IPS-NIHi7 (cell line): ENCODE results near the gene ZNF331.
"Not testable (repeated sequence)": the region's sequence is repeated elsewhere in the genome, so short reads cannot be mapped to it uniquely, and the experiment has no call there.

Experiments used
- DNase-seq: peaks from one replicate; pipeline ENCODE4 v3.0.0; 2012; ENCODE audit warnings: mixed read lengths; ENCODE audit errors: extremely low spot score

ZNF331 gene

DNA sequence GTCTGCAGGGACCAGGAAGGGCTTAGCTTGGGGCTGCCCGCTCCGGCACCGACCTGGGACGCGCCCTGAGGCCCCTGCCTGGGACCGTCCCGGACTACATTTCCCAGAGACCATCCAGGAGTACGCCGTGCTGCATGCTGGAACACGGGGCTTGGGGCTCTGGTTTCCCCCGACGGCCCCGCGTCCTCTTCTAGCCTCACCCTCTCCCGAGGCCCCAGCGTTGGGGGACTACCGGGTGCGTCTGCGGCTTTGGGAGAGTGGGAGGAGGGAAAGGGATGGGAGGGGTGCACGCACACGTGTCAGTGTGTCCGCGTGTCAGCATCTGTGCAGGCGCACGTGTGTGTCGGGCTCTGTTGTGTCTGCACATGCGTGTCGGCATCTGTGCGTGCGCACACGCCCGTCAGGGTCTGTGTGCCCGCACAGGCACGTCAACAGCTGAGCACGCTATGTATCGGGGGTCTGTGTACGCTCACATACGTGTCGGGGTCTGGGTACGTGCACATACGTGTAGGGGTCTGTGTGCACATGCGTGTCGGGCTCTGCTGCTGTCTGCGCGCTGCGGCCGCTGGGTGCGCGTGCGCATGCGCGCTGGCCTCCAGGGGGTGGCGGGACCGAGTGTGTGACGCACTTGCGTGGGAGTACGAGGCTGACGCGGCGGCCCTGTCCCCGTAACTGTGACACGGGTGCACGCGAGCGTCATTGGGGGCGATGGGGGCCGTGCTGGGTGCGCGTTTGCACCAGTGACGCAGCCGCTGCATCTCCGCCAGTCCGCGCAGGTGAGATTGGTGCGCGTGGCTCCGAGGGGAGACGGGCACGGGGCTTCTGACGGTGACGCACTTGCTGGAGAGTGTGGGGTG lies at the start of gene ZNF331:
ZNF331 (plus strand) TSS at position 625 of the 857 bp plus-strand sequence. CDS start 31,232 bp downstream, outside the sequence.
- peak; percentile 70 for DNase-seq

DNA sequence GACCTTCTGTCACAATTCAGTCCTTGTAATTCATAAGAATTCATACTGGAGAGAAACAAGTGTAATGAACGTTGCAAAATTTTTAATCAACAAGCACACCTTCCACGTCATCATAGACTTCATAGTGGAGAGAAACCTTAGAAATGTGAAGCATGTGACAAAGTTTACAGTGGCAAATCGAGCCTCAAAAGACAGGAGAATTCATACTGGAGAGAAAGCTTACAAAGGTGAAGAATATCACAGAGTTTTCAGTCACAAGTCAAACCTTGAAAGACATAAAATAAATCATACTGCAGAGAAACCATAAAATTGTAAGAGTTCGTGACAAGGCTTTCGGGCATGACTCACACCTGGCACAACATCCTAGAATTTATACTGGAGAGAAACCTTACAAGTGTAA lies 45.8 kb upstream of the ZNF331 start:
- DNase-seq: no peak

DNA sequence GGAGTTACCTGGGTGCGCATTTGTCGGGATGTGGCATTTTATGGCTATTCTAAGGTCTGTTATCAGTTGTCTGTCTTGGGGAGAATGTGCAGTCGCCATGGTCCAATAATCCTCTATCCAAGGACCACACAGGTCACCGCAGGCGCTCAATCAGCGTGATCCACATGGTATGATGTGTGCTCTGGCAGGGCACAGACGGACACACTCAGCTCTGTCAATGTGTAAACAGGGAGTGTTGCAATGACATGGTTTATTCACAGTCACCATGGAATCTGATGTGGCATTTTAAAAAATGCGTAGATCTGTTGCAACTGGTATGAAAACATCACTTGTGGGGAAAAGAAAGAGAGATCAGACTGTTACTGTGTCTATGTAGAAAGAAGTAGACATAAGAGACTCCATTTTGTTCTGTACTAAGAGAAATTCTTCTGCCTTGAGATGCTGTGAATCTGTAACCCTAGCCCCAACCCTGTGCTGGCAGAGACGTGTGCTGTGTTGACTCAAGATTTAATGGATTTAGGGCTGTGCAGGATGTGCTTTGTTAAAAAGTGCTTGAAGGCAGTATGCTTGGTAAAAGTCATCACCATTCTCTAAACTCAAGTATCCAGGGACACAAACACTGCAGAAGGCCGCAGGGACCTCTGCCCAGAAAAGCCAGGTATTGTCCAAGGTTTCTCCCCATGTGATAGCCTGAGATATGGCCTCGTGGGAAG lies 40.5 kb upstream of the ZNF331 start:
- not testable (repeated sequence) for DNase-seq

DNA sequence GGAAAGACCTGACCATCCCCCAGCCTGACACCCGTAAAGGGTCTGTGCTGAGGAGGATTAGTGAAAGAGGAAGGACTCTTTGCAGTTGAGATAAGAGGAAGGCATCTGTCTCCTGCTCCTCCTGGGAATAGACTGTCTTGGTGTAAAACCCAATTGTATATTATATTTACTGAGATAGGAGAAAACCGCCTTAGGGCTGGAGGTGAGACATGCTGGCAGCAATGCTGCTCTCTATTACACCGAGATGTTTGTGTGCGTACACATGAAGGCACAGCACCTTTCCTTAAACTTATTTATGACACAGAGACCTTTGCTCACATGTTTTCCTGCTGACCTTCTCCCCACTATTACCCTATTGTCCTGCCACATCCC lies 39.9 kb upstream of the ZNF331 start:
- not testable (repeated sequence) for DNase-seq

DNA sequence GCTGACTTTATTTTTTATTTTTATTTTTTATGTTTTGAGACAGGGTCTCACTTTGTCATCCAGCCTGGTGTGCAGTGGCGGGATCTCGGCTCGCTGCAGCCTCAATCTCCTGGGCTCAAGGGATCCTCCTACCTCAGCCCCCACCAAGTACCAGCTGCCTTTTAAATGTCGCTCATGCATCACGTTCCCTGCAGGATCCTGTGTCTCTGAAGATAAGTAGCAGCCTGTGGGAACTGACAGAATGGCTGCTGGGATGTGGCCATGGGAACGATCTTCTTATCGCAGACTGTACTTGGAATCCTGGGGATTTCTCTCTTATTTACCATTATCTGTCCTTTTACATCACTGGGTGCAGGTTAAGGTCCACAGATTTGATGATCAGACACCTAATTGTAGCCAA lies 34.8 kb upstream of the ZNF331 start:
- not testable (repeated sequence) for DNase-seq

DNA sequence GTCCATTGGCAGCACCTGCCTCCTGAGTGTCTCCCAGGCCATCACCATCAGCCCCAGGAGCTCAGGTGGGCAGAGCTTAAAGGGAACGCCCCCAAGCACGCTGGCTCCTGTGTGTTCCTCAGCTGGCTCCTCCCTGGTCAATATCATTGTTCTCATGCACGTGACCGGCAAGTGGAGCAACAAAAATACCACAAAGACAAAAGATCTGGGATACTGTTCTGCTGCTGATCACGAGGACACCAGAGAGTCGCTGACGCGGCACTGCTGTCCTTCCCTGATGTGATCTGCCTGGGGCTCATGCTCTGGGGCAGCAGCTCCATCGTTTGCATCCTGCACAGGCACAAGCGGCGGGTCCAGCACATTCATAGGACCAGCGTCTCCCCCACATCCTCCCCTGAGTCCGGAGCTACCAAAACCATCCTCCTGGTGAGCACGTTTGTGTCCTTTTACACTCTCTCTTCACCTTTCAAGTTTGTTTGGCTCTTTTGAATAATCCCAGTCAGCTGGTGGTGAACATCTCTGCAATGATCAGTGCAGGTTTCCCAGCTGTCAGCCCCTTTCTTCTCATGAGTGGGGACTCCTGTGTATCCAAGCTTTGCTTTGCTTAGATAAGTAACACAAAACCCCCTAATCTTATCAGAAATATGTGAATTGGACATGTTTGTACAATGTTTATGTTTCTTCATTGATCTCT lies 34.1 kb upstream of the ZNF331 start:
- DNase-seq: not testable (repeated sequence)

DNA sequence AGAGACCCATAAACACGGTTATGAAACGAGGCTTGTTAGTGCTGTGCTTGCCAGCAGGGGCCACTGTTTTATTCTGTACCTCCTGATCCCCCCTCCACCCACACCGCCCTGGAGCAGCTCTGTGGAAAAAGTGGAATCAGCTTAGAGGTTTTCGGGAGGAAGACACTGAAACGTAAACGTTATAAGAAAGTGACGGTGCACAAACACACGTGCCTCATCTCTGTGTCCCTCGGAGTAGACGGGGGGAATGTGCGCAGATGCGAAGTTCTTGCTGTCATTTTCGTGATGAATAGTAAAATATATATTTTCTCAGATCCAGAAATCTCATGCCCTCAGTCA lies 33.6 kb upstream of the ZNF331 start:
- not testable (repeated sequence) for DNase-seq

DNA sequence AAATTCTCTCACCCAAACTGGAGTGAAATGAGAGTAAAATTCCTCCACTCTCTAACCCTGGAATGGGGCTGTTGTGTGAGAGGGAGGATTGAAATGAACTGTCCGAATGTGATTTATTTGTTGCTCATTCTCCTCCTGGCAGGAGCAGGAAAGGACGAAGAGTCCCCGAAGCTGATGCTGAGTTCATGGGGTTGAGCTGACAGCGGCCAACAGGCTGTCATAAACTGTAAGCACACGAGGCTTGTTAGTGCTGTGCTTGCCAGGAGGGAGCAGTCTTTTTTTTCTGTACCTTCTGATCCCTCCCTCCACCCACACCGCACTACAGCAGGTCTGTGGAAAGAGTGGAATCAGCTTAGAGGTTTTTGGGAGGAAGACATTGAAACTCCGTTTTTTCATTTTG lies 33.1 kb upstream of the ZNF331 start:
- no peak for DNase-seq

DNA sequence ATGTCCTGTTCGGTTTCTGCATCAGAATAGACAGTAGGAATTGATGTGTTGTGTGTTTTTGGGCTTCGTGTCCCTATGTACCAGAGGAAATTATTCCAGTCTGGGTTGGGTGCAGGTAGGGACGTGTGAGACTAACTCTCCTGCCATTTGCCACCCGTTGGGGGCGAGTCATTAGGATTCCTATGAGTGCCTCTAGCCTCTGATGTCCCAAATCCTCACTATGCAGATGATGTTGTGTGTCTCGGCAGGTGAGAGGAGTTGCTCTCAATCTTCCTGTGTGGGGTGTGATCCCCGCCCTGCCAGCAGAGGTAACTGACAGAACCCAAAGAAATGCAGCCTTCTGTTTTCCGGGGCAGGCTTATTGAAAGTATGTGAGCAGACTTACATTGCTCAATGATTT lies 31.2 kb upstream of the ZNF331 start:
- no peak for DNase-seq

DNA sequence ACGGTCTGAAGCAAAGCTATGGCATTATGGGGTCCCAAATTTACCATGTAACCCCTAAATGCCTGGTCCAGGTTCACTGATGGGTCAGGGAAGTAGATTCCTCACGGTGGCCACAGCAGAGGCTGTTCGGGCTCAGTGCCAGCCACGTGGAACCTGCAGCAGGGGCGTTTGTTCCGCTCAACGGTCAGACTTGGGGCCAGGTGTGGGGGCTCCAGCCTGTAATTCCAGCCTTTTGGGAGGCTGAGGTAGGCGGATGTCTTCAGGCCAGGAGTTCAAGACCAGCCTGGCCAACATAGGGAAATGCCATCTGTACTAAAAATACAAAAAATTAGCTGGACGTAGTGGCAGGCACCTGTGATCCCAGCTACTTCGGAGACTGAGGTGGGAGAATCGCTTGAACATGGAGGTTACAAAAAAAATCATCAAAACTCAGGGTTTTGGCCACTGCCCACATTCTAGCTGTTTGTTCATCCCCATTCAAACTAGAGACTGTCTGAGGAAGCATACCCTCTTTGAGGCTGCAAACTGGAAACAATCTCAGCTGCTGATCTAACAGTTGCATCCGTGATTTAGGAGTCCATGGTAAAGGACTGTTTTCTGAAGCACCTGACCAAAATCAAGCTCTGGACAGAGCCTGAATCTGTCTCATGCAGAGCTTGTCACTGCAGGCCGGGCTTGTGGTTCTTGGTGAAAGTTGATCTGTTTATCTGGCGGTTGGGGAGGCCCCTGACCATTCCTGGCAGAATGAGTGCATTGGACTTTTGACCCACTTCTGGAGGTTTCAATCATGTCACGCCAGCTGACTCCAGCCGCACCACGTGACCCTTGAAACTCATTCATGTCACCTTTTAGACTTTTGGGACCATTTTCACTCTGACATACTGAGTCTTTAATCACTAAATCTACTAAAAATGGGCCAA lies 30.2 kb upstream of the ZNF331 start:
- DNase-seq: no peak

DNA sequence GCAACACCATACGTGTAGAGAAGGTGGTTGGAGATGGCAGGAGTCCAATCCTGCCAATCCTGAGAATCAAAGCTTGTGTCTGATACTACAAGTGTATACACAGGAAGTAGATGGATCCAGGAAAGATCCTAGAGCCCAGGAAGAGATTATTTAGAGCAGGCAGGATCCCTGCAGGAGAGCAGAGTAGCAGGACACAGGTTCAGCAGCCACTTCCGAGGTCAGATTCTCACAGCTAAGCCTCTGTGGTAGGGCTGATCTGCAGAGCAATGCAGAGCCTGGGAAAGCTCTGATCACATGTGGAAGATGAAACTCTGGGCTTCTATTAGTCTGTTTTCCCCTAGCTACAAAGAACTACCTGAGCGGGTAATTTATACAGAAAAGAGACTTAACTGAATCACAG lies 28.5 kb upstream of the ZNF331 start:
- no peak for DNase-seq

DNA sequence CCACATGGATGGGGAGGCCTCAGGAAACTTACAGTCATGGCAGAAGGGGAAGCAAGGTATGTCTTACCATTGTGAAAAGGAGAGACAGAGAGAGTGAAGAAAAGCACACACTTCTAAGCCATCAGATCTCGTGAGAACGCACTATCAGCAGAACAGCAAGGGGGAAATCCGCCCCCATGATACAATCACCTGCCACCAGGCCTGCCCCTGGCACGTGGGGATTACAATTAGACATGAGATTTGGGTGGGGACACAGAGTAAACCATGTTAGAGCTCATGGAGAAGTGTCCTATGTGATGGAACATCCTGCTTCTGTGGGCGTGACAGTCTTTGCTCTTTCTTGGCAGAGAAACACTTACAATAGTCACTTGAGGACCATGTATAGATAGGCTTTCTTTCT lies 28.1 kb upstream of the ZNF331 start:
- DNase-seq: no peak

DNA sequence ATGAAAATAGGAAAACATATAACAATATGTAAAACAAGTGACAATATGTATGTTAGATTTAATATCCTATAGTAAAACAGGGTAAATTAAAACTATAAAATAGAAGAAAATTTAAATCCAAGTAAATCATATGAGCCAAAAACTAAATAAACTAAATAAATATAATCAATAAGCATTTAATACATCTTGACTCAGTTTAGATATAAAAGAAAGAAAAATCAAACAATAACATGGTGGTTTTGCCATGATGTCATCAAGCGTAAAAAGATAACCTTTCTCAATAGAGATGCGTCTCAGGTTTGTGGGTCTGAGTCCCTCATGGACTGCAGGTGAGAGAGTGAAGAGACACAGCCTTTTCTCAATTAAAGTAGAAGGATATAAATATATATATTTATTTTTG lies 26.6 kb upstream of the ZNF331 start:
- DNase-seq: no peak

DNA sequence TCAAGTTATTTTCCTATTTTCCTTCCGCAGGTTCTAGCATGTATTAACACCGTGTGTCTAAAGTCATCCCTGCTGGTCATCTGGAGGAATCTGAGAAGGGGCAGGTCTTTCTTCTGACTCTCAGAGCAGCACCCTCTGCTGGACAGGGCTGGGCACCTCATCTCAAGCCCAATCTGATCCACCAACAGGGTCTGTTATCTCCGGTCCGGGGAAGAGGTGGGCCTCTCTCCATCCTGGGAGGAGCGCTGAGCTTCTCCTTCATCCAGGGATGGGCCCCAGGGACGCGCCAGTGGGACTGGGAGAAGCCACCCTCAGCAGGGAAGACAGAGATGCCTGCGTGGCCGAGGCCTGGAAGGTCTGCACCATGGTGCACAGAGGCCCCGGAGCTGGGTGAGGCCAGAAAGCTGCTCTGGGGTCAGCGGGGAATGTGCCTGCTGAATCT lies 26.0 kb upstream of the ZNF331 start:
- peak; percentile 86 for DNase-seq

DNA sequence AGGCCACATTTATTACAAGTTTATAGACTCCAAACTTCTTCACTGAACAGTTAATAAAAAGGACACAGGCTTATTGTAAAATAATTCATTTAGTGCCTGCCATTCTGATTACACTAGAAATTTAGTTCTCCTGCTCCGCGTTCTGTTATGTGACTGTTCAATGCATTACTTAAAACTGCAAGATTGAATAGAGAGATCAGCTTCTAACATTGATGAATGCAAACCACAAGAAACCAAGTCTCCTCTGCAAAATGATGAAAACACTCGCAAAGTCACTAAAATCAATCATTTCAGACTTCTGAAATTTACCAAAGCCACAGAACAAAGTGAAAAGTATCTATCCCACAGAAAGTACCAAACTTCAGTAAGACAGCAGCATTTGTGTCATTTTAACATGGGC lies 22.9 kb upstream of the ZNF331 start:
- DNase-seq: not testable (repeated sequence)

DNA sequence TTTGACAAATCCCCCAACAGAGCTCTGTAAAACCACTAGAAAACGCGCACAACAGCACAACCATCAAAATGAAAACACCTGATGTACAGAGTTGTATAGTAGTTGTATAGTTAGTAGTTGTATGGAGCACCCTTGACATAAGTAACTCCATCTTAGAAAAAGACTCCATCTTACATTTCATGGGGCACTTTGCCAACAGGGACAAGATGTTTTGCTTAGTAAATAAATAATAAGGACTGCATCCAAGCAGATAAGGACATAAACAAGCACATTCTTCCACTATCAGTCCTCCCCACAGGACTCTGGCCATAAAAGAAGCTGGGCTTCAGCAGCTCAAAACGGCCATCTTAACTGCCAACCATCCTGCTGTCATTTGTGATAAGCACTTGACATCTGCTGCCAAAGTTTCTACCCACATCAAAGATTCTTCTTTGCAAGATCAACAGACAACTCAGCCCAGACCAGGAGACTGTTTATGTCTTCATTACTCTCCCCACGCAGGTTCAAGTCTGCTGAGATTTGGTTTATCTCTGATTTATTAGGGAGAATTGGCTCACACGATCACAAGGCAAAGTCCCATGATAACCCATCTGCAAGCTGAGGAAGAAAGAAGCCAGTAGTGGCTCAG lies 20.7 kb upstream of the ZNF331 start:
- DNase-seq: no peak

DNA sequence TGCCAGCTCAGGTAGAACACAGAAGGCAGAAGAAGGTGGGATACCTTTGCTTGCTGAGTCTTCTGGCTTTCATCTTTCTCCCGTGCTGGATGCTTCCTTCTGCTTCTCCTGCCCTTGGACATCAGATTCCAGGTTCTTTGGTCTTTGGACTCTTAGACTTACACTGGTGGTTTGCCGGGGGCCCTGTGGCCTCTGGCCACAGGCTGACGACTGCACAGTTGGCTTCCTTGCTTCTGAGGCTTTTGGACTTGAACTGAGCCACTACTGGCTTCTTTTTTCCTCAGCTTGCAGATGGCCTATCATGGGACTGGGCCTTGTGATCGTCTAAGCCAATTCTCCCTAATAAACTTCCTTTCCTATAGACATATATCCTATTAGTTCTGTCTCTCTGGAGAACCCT lies 19.8 kb upstream of the ZNF331 start:
- no peak for DNase-seq

DNA sequence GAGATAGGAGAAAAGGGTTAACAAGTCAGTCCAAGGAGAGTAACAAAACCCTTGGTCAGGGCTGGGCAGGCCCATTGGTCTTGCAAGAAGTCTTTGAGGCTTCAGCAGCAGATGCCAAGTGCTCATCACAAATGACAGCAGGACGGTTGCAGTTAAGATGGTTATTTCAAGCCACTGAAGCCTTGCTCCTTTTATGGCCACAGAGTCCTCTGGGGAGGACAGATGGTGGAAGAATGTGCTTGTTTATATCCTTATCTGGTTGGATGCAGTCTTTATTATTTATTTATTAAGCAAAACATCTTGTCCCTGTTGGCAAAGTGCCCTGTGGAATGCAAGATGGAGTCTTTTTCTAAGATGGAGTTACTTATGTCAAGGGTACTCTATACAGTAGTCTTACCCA lies 19.2 kb upstream of the ZNF331 start:
- no peak for DNase-seq

DNA sequence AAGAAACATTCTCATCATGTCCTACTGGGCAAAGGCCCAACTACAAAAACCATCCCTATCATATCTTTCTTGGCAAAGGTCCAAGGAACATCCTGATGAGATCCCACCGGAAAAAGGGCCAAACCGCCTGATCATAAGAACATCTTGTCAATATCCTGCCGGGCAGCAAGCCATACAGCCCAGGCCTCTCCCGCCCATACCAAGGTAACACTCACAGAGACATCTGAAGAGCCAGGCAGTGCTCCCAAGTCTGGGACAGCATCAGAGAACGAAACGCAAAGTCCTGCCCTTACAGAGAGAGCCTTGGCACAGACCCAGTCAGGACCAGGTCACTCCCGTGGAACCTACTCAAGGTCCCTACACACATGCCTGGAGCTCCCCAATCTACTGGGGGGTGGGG lies 18.5 kb upstream of the ZNF331 start:
- no peak for DNase-seq

DNA sequence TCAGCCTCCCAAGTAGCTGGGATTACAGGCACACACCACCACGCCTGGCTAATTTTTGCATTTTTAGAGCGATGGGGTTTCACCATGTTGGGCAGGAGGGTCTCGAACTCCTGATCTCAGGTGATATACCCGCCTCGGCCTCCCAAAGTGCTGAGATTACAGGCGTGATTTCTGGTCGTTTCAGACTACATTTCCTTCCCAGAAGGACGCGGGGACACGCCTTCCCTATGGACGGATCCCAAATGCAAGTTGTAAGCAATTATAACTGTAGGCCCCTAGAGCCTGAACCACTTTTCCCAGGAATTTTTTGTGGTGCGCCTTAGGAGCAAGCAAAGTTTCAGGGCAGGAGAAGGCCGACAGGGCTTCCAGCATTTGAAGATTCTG lies 17.8 kb upstream of the ZNF331 start:
- no peak for DNase-seq
